MCF 10A (cell line): ENCODE data around the gene LILRB3. TPM values are rescaled to one million over a fixed set of nuclear protein-coding genes. Genes with fewer than 3 reads are reported as not detected.
"Not testable (repeated sequence)": the region's sequence is repeated elsewhere in the genome, so short reads cannot be mapped to it uniquely, and the experiment has no call there.

ENCODE experiments used
- BruUV-seq: library from RNA; stranded (reverse); fragments of 400-500 nt; replicated peaks from 2 replicates; lab custom pipeline; 2021; lab: Mats Ljungman, UMichigan
- CTCF ChIA-PET: fragments of 300-600 bp; sonication (Branson Sonifier 250); formaldehyde crosslinking; extraction: SDS; loops from one replicate; lab custom pipeline; 2021; ENCODE audit warnings: antibody characterized with exemption, inconsistent platforms; lab: Yijun Ruan, JAX
- POLR2A ChIA-PET: fragments of 300-600, 350-650 bp; sonication (Branson Sonifier 250); formaldehyde crosslinking; extraction: SDS; loops from one replicate; lab custom pipeline; 2020; ENCODE audit warnings: antibody characterized with exemption, inconsistent platforms; lab: Yijun Ruan, JAX
- DNase-seq: peaks from one replicate; pipeline ENCODE4 v3.0.0-alpha.2; 2018; ENCODE audit not compliant: unreplicated experiment
- H3K27ac Mint-ChIP-seq: one replicate; pipeline ENCODE4 v1.8.0; 2022; ENCODE audit warnings: mild to moderate bottlenecking, low read depth, mixed read lengths; ENCODE audit not compliant: unreplicated experiment
- H3K27me3 Mint-ChIP-seq: one replicate; pipeline ENCODE4 v1.8.0; 2022; ENCODE audit warnings: mixed read lengths; ENCODE audit not compliant: insufficient read depth, unreplicated experiment
- H3K36me3 Mint-ChIP-seq: one replicate; pipeline ENCODE4 v1.8.0; 2022; ENCODE audit warnings: mild to moderate bottlenecking, moderate library complexity, mixed read lengths; ENCODE audit not compliant: insufficient read depth, unreplicated experiment
- H3K4me1 Mint-ChIP-seq: one replicate; pipeline ENCODE4 v1.8.0; 2022; ENCODE audit warnings: mixed read lengths; ENCODE audit not compliant: insufficient read depth, unreplicated experiment
- H3K4me3 Mint-ChIP-seq: one replicate; pipeline ENCODE4 v1.8.0; 2022; ENCODE audit warnings: mild to moderate bottlenecking, moderate library complexity, mixed read lengths; ENCODE audit not compliant: unreplicated experiment
- H3K9me3 Mint-ChIP-seq: one replicate; pipeline ENCODE4 v1.8.0; 2022; ENCODE audit warnings: mixed read lengths; ENCODE audit not compliant: unreplicated experiment
- intact Hi-C: fragments of 100-400 bp; cut with micrococcal nuclease; formaldehyde crosslinking; loops from 2 replicates; pipeline ENCODE4 v1.14.1; 2022
- total RNA-seq: library from RNA; stranded (reverse); gene quantifications from 2 replicates; pipeline ENCODE4 v1.2.3, GENCODE V29; 2022
- TF ChIP-seq, protein P1 (sequence below): fragments of 200-600 bp; IDR thresholded peaks from one replicate; pipeline ENCODE4 v1.8.0; 2022; ENCODE audit warnings: antibody characterized with exemption, mild to moderate bottlenecking; ENCODE audit not compliant: unreplicated experiment

The LILRB3 gene
- total RNA-seq, 1 experiment from 2014 or later = not detected

DNA sequence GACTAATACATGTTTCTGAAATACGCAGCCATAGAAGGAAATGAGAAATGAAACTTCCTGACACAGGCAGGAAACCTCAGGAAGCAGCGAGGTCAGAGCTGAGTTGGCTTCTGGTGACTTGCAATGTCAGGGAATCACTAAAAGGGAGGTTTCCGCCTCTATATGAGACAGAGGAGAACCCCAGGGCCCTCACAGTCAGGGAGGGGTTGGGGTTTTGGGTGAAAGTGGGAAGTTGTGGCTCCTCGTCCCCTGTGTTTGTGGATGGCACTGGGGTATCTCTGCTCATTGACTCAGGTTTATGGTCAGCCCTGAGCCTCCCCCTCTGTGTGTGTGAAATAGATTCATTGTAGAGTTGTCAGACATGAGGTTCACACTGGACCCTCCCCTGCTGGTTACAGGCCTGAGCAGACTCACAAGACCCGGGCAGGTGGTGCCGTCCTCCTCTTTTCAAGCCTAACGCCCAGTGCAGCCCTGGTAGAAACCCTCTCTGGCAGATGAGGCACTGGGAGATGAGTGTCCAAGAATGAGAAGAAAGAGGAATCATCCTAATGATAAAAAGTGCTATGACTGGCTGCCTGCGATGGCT is 25.3 kb upstream of the LILRB3 start:
- DNase-seq = no peak
- ChIA-PET CTCF (interaction anchor here (1.4 kb wide), 1 partner anchor 18 kb away, joined by 7 read pairs; no protein-coding TSS in a partner anchor), POLR2A (no interaction called here)
- H3K4me3 Mint-ChIP-seq = no peak overlapping the region
- no peak overlapping the region for H3K27ac Mint-ChIP-seq
- intact Hi-C loops = no loop called here
- BruUV-seq = no TSS peak
- H3K4me1 Mint-ChIP-seq = no peaks in the 10 kb centered on the region
- TF ChIP-seq, protein P1, sequence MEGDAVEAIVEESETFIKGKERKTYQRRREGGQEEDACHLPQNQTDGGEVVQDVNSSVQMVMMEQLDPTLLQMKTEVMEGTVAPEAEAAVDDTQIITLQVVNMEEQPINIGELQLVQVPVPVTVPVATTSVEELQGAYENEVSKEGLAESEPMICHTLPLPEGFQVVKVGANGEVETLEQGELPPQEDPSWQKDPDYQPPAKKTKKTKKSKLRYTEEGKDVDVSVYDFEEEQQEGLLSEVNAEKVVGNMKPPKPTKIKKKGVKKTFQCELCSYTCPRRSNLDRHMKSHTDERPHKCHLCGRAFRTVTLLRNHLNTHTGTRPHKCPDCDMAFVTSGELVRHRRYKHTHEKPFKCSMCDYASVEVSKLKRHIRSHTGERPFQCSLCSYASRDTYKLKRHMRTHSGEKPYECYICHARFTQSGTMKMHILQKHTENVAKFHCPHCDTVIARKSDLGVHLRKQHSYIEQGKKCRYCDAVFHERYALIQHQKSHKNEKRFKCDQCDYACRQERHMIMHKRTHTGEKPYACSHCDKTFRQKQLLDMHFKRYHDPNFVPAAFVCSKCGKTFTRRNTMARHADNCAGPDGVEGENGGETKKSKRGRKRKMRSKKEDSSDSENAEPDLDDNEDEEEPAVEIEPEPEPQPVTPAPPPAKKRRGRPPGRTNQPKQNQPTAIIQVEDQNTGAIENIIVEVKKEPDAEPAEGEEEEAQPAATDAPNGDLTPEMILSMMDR = no peak
- no peaks in the 10 kb centered on the region for H3K36me3 Mint-ChIP-seq
- peaks cover 71% of the 10 kb centered on the region for H3K27me3 Mint-ChIP-seq
- no peaks in the 10 kb centered on the region for H3K9me3 Mint-ChIP-seq

DNA sequence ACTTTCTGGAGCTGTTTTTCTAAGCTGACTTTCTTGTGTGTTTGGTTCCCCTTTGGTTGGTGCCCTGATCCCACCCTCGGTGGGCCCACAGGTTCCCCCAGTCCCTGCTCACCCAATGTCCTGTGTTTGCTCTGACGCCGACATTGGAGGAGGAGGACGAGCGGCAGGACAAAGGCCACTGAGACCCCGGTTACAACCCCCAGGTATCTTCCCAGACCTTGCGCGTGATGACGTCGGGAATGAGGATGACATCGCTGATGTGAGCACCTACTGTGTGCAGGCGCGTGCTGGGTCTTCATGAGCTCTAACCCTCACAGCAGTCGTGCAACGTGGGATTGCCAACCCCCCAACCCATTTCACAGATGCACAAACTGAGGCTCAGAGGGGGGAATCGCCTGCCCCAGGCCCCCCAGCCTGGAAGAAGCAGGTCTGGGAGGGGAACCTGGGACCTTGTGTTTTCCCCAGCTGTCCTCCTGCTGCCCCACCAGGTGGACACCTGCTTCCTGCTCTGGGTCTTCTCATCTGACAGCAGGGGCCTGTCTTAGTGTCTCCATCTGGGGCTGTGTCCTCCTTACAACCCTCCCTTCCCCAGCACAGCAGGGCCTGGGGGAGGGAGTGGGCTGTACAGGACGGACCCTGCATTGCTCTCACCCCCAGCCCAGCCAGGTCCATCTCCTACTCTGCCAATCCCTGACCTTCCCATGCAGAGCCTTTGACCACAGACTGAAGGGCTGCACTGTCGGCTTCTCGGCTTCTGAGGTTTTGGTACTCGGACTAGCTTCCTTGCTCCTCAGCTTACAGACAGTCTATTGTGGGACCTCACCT is 24.5 kb upstream of the LILRB3 start:
- H3K4me3 Mint-ChIP-seq = no peak overlapping the region
- H3K27me3 Mint-ChIP-seq = peaks cover 70% of the 10 kb centered on the region
- POLR2A ChIA-PET = interaction anchor here (1.1 kb wide), 1 partner anchor 10 kb away, joined by 3 read pairs; no protein-coding TSS in a partner anchor
- intact Hi-C loops = no loop called here
- no peaks in the 10 kb centered on the region for H3K4me1 Mint-ChIP-seq
- no peak for DNase-seq
- no peak overlapping the region for H3K27ac Mint-ChIP-seq
- CTCF ChIA-PET = interaction anchor here (1.4 kb wide), 1 partner anchor 18 kb away, joined by 7 read pairs; no protein-coding TSS in a partner anchor
- no TSS peak for BruUV-seq
- TF ChIP-seq, protein P1 = no peak
- no peaks in the 10 kb centered on the region for H3K9me3 Mint-ChIP-seq
- no peaks in the 10 kb centered on the region for H3K36me3 Mint-ChIP-seq

DNA sequence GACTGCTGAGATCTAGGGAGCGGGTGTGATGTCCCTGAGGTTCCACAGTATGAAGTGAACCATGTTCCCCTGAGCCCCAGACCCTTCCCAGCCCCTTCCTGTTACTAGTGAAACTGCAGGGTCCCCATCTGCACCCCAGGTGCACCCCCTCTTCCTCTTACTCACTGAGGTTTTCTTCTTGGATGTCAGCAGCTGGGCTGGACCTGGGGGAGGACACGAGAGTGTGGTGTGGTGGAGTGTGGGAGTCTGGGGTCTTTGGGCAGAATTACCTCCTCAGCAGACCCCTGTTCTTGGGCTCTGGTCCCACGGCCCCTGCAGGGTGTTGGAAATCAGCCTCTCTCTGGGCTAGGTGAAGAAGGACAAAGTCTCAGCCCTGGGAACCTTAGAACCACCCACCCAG is 23.1 kb upstream of the LILRB3 start:
- no peak for DNase-seq
- no peak overlapping the region for H3K4me3 Mint-ChIP-seq
- ChIA-PET POLR2A (interaction anchor here (1.1 kb wide), 1 partner anchor 9 kb away, joined by 3 read pairs; no protein-coding TSS in a partner anchor), CTCF (no interaction called here)
- no peak overlapping the region for H3K27ac Mint-ChIP-seq
- no peaks in the 10 kb centered on the region for H3K9me3 Mint-ChIP-seq
- peaks cover 56% of the 10 kb centered on the region for H3K27me3 Mint-ChIP-seq
- H3K4me1 Mint-ChIP-seq = no peaks in the 10 kb centered on the region
- intact Hi-C loops = no loop called here
- BruUV-seq = no TSS peak
- H3K36me3 Mint-ChIP-seq = no peaks in the 10 kb centered on the region
- TF ChIP-seq, protein P1 = no peak

DNA sequence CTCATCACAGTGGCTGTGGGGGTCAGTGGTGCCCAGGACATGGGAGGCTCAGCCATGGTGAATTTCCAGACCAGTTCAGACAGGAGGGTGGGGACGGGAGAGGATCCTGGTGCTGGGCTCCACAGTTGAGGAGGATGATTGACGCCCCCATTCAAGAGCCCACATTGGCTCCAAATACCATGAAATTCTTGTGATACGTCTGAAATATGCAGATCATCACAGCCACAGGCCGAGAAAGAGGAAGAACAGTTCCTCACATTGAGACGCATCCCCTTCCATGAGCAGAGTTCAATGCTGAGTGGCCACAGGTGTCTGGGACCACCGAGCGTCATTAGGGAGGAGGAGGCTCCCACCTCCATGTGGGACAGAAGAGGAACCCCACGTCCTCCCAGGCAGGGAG is 21.0 kb upstream of the LILRB3 start:
- H3K27me3 Mint-ChIP-seq = peaks cover 47% of the 10 kb centered on the region
- CTCF ChIA-PET, H3K9me3 Mint-ChIP-seq, BruUV-seq, intact Hi-C loops, H3K4me1 Mint-ChIP-seq, POLR2A ChIA-PET, H3K27ac Mint-ChIP-seq, DNase-seq, H3K4me3 Mint-ChIP-seq, H3K36me3 Mint-ChIP-seq: not testable (repeated sequence)

DNA sequence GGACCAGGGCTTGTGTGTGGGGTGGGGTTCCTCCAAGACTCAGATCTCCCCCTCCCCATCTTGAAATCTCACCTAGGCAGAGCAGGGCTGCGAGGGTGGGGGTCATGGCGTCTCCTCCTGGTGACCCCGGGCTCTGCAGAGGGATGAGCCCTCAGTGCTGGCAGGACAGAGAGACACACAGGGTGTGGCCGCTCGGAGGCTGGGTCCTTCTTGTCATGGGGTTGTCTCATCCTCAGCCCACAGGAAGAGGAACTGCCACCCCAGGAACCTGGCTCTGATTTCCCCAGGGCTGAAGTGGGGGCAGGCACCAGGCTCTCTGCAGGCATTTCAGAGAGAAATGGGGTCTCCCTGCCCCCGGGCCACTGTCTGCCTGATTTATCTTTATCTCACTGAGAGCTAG is 19.8 kb upstream of the LILRB3 start, which contains the start of gene LILRA6:
Gene LILRA6 (minus strand): TSS at position 145 of the 400 bp plus-strand sequence.
- intact Hi-C loops, DNase-seq, H3K36me3 Mint-ChIP-seq, H3K9me3 Mint-ChIP-seq, H3K4me3 Mint-ChIP-seq, POLR2A ChIA-PET, H3K4me1 Mint-ChIP-seq, BruUV-seq, CTCF ChIA-PET, H3K27ac Mint-ChIP-seq: not testable (repeated sequence)
- H3K27me3 Mint-ChIP-seq = peaks cover 45% of the 10 kb centered on the region

DNA sequence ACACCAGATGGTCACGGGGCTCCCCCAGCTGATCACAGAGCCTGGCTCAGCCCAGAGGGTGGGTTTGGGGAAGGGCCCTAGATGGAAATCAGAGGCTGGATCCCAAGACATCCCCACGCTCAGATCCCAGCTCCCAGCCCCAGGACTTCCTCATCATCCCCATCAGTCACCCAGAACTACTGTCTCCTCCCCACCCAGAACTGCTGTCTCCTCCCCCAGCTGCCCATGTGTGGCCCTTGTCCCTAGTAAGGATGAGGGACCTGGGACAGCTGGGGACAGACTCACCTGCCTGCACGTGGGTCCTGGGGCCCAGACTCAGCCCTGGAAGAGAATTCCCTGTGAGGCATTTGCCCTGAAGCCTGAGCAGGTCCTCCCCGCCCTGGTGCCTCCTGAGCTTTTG is 19.4 kb upstream of the LILRB3 start:
- intact Hi-C loops = not testable (repeated sequence)

More for the DNA sequence above, 19.4 kb upstream of the LILRB3 start:
- H3K4me1 Mint-ChIP-seq, DNase-seq, H3K4me3 Mint-ChIP-seq, H3K36me3 Mint-ChIP-seq, BruUV-seq, H3K9me3 Mint-ChIP-seq, POLR2A ChIA-PET, CTCF ChIA-PET, H3K27ac Mint-ChIP-seq: not testable (repeated sequence)
- H3K27me3 Mint-ChIP-seq = peaks cover 41% of the 10 kb centered on the region
